Measurements from ENCODE around the gene MRPS15.

The MRPS15 gene

GRCh38 chr1:36440044-36440443 is 24.1 kb downstream of the MRPS15 start:
- no peak overlapping the region for H2BK15ac ChIP-seq (replicated peaks; ENCODE audit: low read depth)
- H2BK120ac ChIP-seq (ENCODE audit: low read depth, low read length), result no peak overlapping the region
- no peak overlapping the region for H3K27ac ChIP-seq (ENCODE audit: low read depth, low read length)
- no peak overlapping the region for H3K4ac ChIP-seq (ENCODE audit: low read depth, low read length)
- H3K23ac ChIP-seq (ENCODE audit: low read length), result no peak overlapping the region
- no peaks in the 10 kb centered on the region for H3K27me3 ChIP-seq (ENCODE audit: insufficient read depth, low read length, poor library complexity)
- H3K9ac ChIP-seq (ENCODE audit: low read length), result no peak overlapping the region
- peaks cover 4% of the 10 kb centered on the region for H3K4me1 ChIP-seq (ENCODE audit: control insufficient read depth, low read depth, low read length)
- no peak overlapping the region for H3K18ac ChIP-seq (ENCODE audit: low read length)
- no peak overlapping the region for H3K4me3 ChIP-seq (ENCODE audit: low read length)
- DNase-seq, result no peak
- WGBS (ENCODE audit: extremely low coverage, insufficient coverage, low lambda C conversion rate), result no CpG with 5 or more reads among the region's 3 CpGs
- no peaks in the 10 kb centered on the region for H3K36me3 ChIP-seq (ENCODE audit: control insufficient read depth, insufficient read depth, low read length)
- no peak overlapping the region for H3K4me2 ChIP-seq (ENCODE audit: low read length)
- H2AK5ac ChIP-seq (ENCODE audit: low read length), result no peak overlapping the region
- H3K79me1 ChIP-seq (ENCODE audit: low read length), result no peaks in the 10 kb centered on the region
- H3K79me2 ChIP-seq (ENCODE audit: control insufficient read depth, insufficient read depth, low read length), result no peaks in the 10 kb centered on the region
- H2BK5ac ChIP-seq (ENCODE audit: low read length), result no peak overlapping the region
- H4K8ac ChIP-seq (ENCODE audit: low read depth, low read length), result no peak overlapping the region
- H4K5ac ChIP-seq (ENCODE audit: low read length), result no peak overlapping the region
- no peak overlapping the region for H3K56ac ChIP-seq (ENCODE audit: low read length)

- Histone ChIP-seq H3K4me3 (ENCODE audit: low read length) (no peak overlapping the region), H2BK120ac (ENCODE audit: low read depth, low read length) (no peak overlapping the region), H3K23ac (ENCODE audit: low read length) (no peak overlapping the region), H3K4ac (ENCODE audit: low read depth, low read length) (no peak overlapping the region), H3K4me1 (ENCODE audit: control insufficient read depth, low read depth, low read length) (peaks cover 4% of the 10 kb centered on the region), H3K56ac (ENCODE audit: low read length) (no peak overlapping the region), H4K8ac (ENCODE audit: low read depth, low read length) (no peak overlapping the region), H3K79me1 (ENCODE audit: low read length) (no peaks in the 10 kb centered on the region), H3K79me2 (ENCODE audit: control insufficient read depth, insufficient read depth, low read length) (no peaks in the 10 kb centered on the region), H3K27ac (ENCODE audit: low read depth, low read length) (no peak overlapping the region), H2AK5ac (ENCODE audit: low read length) (no peak overlapping the region), H3K4me2 (ENCODE audit: low read length) (no peak overlapping the region), H3K9ac (ENCODE audit: low read length) (no peak overlapping the region), H2BK15ac (replicated peaks; ENCODE audit: low read depth) (no peak overlapping the region), H2BK5ac (ENCODE audit: low read length) (no peak overlapping the region), H3K36me3 (ENCODE audit: control insufficient read depth, insufficient read depth, low read length) (no peaks in the 10 kb centered on the region), H3K27me3 (ENCODE audit: insufficient read depth, low read length, poor library complexity) (no peaks in the 10 kb centered on the region), H3K18ac (ENCODE audit: low read length) (no peak overlapping the region), H4K5ac (ENCODE audit: low read length) (no peak overlapping the region)
- WGBS (ENCODE audit: extremely low coverage, insufficient coverage, low lambda C conversion rate), result no CpG with 5 or more reads among the region's 4 CpGs
- no peak for DNase-seq
These were observed 25.5 kb downstream of the MRPS15 start for GRCh38 chr1:36438715-36439114.

GRCh38 chr1:36436821-36437220 is 27.4 kb downstream of the MRPS15 start:
- Histone ChIP-seq H3K79me1 (ENCODE audit: low read length) (no peaks in the 10 kb centered on the region), H4K5ac (ENCODE audit: low read length) (no peak overlapping the region), H3K23ac (ENCODE audit: low read length) (no peak overlapping the region), H2AK5ac (ENCODE audit: low read length) (no peak overlapping the region), H3K79me2 (ENCODE audit: control insufficient read depth, insufficient read depth, low read length) (no peaks in the 10 kb centered on the region), H3K4me3 (ENCODE audit: low read length) (no peak overlapping the region), H2BK15ac (replicated peaks; ENCODE audit: low read depth) (no peak overlapping the region), H3K4me1 (ENCODE audit: control insufficient read depth, low read depth, low read length) (peaks cover 4% of the 10 kb centered on the region), H4K8ac (ENCODE audit: low read depth, low read length) (no peak overlapping the region), H3K18ac (ENCODE audit: low read length) (no peak overlapping the region), H3K4ac (ENCODE audit: low read depth, low read length) (no peak overlapping the region), H2BK5ac (ENCODE audit: low read length) (no peak overlapping the region), H2BK120ac (ENCODE audit: low read depth, low read length) (no peak overlapping the region), H3K4me2 (ENCODE audit: low read length) (no peak overlapping the region), H3K27ac (ENCODE audit: low read depth, low read length) (no peak overlapping the region), H3K56ac (ENCODE audit: low read length) (peak overlapping the region; percentile 17), H3K9ac (ENCODE audit: low read length) (no peak overlapping the region), H3K36me3 (ENCODE audit: control insufficient read depth, insufficient read depth, low read length) (no peaks in the 10 kb centered on the region), H3K27me3 (ENCODE audit: insufficient read depth, low read length, poor library complexity) (no peaks in the 10 kb centered on the region)
- peak; percentile 84 for DNase-seq
- no CpG with 5 or more reads among the region's 1 CpG for WGBS (ENCODE audit: extremely low coverage, insufficient coverage, low lambda C conversion rate)

GRCh38 chr1:36433102-36433501 is 31.1 kb downstream of the MRPS15 start:
- no peak overlapping the region for H2BK120ac ChIP-seq (ENCODE audit: low read depth, low read length)
- no peaks in the 10 kb centered on the region for H3K79me2 ChIP-seq (ENCODE audit: control insufficient read depth, insufficient read depth, low read length)
- H4K8ac ChIP-seq (ENCODE audit: low read depth, low read length), result no peak overlapping the region
- H3K4me3 ChIP-seq (ENCODE audit: low read length), result no peak overlapping the region
- H3K18ac ChIP-seq (ENCODE audit: low read length), result no peak overlapping the region
- H3K27me3 ChIP-seq (ENCODE audit: insufficient read depth, low read length, poor library complexity), result no peaks in the 10 kb centered on the region
- no peak overlapping the region for H4K5ac ChIP-seq (ENCODE audit: low read length)
- H3K9ac ChIP-seq (ENCODE audit: low read length), result no peak overlapping the region
- H3K4ac ChIP-seq (ENCODE audit: low read depth, low read length), result no peak overlapping the region
- no peak overlapping the region for H3K4me2 ChIP-seq (ENCODE audit: low read length)
- no peak overlapping the region for H3K23ac ChIP-seq (ENCODE audit: low read length)
- H2BK5ac ChIP-seq (ENCODE audit: low read length), result no peak overlapping the region
- H3K36me3 ChIP-seq (ENCODE audit: control insufficient read depth, insufficient read depth, low read length), result no peaks in the 10 kb centered on the region
- H3K56ac ChIP-seq (ENCODE audit: low read length), result no peak overlapping the region
- H2BK15ac ChIP-seq (replicated peaks; ENCODE audit: low read depth), result no peak overlapping the region
- H2AK5ac ChIP-seq (ENCODE audit: low read length), result no peak overlapping the region
- H3K79me1 ChIP-seq (ENCODE audit: low read length), result no peaks in the 10 kb centered on the region
- no peaks in the 10 kb centered on the region for H3K4me1 ChIP-seq (ENCODE audit: control insufficient read depth, low read depth, low read length)
- no CpG with 5 or more reads among the region's 1 CpG for WGBS (ENCODE audit: extremely low coverage, insufficient coverage, low lambda C conversion rate)
- no peak for DNase-seq
- H3K27ac ChIP-seq (ENCODE audit: low read depth, low read length), result no peak overlapping the region

GRCh38 chr1:36432616-36433015 is 31.6 kb downstream of the MRPS15 start:
- Histone ChIP-seq H3K79me2 (ENCODE audit: control insufficient read depth, insufficient read depth, low read length) (no peaks in the 10 kb centered on the region), H2AK5ac (ENCODE audit: low read length) (no peak overlapping the region), H3K36me3 (ENCODE audit: control insufficient read depth, insufficient read depth, low read length) (no peaks in the 10 kb centered on the region), H3K4me2 (ENCODE audit: low read length) (no peak overlapping the region), H3K18ac (ENCODE audit: low read length) (no peak overlapping the region), H3K56ac (ENCODE audit: low read length) (no peak overlapping the region), H3K4ac (ENCODE audit: low read depth, low read length) (no peak overlapping the region), H4K8ac (ENCODE audit: low read depth, low read length) (no peak overlapping the region), H3K27ac (ENCODE audit: low read depth, low read length) (no peak overlapping the region), H3K27me3 (ENCODE audit: insufficient read depth, low read length, poor library complexity) (no peaks in the 10 kb centered on the region), H2BK120ac (ENCODE audit: low read depth, low read length) (no peak overlapping the region), H2BK5ac (ENCODE audit: low read length) (no peak overlapping the region), H3K4me1 (ENCODE audit: control insufficient read depth, low read depth, low read length) (no peaks in the 10 kb centered on the region), H3K23ac (ENCODE audit: low read length) (no peak overlapping the region), H3K9ac (ENCODE audit: low read length) (no peak overlapping the region), H2BK15ac (replicated peaks; ENCODE audit: low read depth) (no peak overlapping the region), H3K79me1 (ENCODE audit: low read length) (no peaks in the 10 kb centered on the region), H3K4me3 (ENCODE audit: low read length) (no peak overlapping the region), H4K5ac (ENCODE audit: low read length) (no peak overlapping the region)
- no peak for DNase-seq
- no CpG with 5 or more reads among the region's 4 CpGs for WGBS (ENCODE audit: extremely low coverage, insufficient coverage, low lambda C conversion rate)

- H2BK15ac ChIP-seq (replicated peaks; ENCODE audit: low read depth), result no peak overlapping the region
- H3K18ac ChIP-seq (ENCODE audit: low read length), result no peak overlapping the region
- no peaks in the 10 kb centered on the region for H3K4me1 ChIP-seq (ENCODE audit: control insufficient read depth, low read depth, low read length)
- H4K8ac ChIP-seq (ENCODE audit: low read depth, low read length), result no peak overlapping the region
- no peak overlapping the region for H4K5ac ChIP-seq (ENCODE audit: low read length)
- H3K79me1 ChIP-seq (ENCODE audit: low read length), result no peaks in the 10 kb centered on the region
- H3K4me3 ChIP-seq (ENCODE audit: low read length), result no peak overlapping the region
- no peaks in the 10 kb centered on the region for H3K36me3 ChIP-seq (ENCODE audit: control insufficient read depth, insufficient read depth, low read length)
- H3K56ac ChIP-seq (ENCODE audit: low read length), result no peak overlapping the region
- H3K79me2 ChIP-seq (ENCODE audit: control insufficient read depth, insufficient read depth, low read length), result no peaks in the 10 kb centered on the region
- H2AK5ac ChIP-seq (ENCODE audit: low read length), result no peak overlapping the region
- no CpG with 5 or more reads among the region's 4 CpGs for WGBS (ENCODE audit: extremely low coverage, insufficient coverage, low lambda C conversion rate)
- no peak overlapping the region for H3K4ac ChIP-seq (ENCODE audit: low read depth, low read length)
- H3K27ac ChIP-seq (ENCODE audit: low read depth, low read length), result no peak overlapping the region
- DNase-seq, result no peak
- no peak overlapping the region for H3K23ac ChIP-seq (ENCODE audit: low read length)
- no peak overlapping the region for H2BK120ac ChIP-seq (ENCODE audit: low read depth, low read length)
- no peaks in the 10 kb centered on the region for H3K27me3 ChIP-seq (ENCODE audit: insufficient read depth, low read length, poor library complexity)
- no peak overlapping the region for H3K9ac ChIP-seq (ENCODE audit: low read length)
- H2BK5ac ChIP-seq (ENCODE audit: low read length), result no peak overlapping the region
- no peak overlapping the region for H3K4me2 ChIP-seq (ENCODE audit: low read length)
These were observed 38.4 kb downstream of the MRPS15 start for GRCh38 chr1:36425791-36426190.

All from mesendoderm (in vitro differentiated cells).